GM06990 (cell line): ENCODE measurements around the gene CBARP.

Experiments used
- DNase-seq: peaks from one replicate; pipeline ENCODE4 v3.0.0-alpha.2; 2011; ENCODE audit not compliant: insufficient read length; ENCODE audit errors: extremely low read depth
- H3K27me3 ChIP-seq: replicated peaks from 2 replicates; pipeline ENCODE4 v1.6.0; 2011; ENCODE audit warnings: low read length; ENCODE audit not compliant: control insufficient read depth, insufficient read depth
- H3K36me3 ChIP-seq: 2 replicates; pipeline ENCODE4 v1.5.1; 2011; ENCODE audit warnings: low read length; ENCODE audit not compliant: control insufficient read depth, insufficient read depth
- H3K4me3 ChIP-seq: replicated peaks from 2 replicates; pipeline ENCODE4 v1.5.1; 2011; ENCODE audit warnings: low read depth, mild to moderate bottlenecking, control low read depth, low read length
- TF ChIP-seq, protein P1 (sequence below): IDR thresholded peaks from 2 replicates; pipeline ENCODE4 v1.5.1; 2011; ENCODE audit warnings: low read length, control low read depth, mild to moderate bottlenecking, inconsistent platforms; ENCODE audit not compliant: insufficient read depth, poor library complexity, severe bottlenecking

CBARP gene, protein sequence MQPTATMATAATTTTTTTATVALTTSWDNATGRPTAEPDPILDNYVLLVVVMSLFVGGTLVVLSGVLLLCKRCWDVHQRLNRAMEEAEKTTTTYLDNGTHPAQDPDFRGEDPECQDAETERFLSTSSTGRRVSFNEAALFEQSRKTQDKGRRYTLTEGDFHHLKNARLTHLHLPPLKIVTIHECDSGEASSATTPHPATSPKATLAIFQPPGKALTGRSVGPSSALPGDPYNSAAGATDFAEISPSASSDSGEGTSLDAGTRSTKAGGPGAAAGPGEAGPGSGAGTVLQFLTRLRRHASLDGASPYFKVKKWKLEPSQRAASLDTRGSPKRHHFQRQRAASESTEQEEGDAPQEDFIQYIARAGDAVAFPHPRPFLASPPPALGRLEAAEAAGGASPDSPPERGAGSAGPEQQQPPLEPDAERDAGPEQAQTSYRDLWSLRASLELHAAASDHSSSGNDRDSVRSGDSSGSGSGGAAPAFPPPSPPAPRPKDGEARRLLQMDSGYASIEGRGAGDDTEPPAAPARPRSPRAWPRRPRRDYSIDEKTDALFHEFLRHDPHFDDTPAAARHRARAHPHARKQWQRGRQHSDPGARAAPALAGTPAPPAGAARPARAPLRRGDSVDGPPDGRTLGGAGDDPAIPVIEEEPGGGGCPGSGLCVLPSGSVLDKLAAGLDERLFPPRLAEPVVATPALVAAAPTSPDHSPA

DNA sequence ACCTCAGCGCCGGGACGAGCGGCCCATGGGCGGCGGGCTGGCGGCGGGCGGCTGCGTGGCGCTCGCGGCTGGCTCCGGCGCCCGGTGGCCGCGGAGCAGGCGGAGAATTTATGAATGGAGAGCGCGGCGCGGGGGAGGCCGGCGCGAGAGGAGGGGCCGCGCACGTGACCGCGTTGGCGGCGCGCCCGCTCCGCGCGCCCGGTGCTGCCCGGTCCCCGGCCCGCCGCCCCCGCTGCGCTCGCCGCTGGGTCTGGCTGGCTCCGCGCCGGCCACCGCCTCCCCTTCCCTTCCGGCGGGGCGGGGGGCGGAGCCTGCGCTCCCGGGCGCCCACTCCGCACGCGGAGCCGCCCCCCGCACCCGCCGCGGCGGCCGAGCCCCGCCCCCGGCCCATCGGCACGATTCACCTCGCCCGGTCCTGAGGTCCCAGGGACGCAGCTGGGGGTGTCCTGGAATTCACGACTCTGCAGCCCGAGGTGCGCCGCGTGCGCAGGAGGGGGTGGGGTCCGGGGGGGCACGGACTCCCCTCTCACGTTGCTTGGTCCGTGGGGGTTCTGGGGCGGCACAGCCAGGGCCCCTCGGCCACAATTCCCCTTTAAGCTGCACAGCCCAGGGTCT lies at the start of gene CBARP:
TSS of gene CBARP (minus strand) at position 252 of the 615 bp plus-strand sequence. CDS start 1,905 bp downstream, outside the sequence.
- H3K4me3 ChIP-seq: peak within 1 kb of the TSS; percentile 53
- no peaks in the 10 kb centered on the region for H3K27me3 ChIP-seq
- TF ChIP-seq, protein P1, sequence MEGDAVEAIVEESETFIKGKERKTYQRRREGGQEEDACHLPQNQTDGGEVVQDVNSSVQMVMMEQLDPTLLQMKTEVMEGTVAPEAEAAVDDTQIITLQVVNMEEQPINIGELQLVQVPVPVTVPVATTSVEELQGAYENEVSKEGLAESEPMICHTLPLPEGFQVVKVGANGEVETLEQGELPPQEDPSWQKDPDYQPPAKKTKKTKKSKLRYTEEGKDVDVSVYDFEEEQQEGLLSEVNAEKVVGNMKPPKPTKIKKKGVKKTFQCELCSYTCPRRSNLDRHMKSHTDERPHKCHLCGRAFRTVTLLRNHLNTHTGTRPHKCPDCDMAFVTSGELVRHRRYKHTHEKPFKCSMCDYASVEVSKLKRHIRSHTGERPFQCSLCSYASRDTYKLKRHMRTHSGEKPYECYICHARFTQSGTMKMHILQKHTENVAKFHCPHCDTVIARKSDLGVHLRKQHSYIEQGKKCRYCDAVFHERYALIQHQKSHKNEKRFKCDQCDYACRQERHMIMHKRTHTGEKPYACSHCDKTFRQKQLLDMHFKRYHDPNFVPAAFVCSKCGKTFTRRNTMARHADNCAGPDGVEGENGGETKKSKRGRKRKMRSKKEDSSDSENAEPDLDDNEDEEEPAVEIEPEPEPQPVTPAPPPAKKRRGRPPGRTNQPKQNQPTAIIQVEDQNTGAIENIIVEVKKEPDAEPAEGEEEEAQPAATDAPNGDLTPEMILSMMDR: no peak
- no peak for DNase-seq
- H3K36me3 ChIP-seq: no peaks in the 10 kb centered on the region

DNA sequence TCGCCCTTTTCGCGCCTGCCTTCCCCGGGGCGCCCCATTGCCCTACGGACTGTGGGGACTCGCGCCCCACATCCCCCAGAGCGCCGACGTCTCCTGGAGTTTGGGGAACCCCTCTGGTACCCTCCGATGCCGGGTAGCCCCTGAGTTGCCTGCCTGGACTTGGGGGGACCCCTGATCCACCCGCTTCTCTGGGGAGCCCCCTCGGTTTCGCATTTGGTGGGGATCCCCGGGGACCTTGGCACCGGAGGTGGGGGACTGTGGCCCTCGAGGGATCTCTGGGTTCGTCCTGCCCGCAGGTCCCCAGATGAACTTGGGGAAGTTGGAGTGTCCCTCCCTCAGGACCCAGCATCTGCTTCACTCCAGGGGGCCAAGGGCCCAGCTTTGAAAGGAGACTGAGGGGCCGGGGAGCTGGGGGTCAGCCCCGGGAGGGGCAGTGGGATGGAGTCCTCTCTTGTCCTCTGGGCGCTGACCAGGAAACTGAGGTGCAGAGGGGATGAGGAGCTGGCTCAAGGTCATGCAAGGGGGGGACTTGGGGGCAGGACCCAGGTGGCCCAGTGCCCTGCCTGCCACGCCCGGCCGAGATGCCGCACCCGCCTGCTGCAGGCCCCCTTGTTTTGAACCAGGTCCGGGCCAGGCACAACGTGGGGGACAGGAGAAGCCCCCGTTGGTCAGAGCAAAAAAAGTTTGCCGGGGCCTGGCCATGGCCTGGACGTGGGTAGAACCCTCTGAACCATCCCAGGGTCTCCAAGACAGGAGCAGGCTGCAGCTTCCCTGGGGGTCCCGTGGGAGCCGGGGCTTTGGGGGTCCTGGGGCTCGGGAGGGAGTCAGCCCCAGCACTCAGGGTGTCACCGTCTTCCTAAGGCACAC lies 48.9 kb upstream of the CBARP start:
- no peak overlapping the region for H3K4me3 ChIP-seq
- H3K36me3 ChIP-seq: no peaks in the 10 kb centered on the region
- H3K27me3 ChIP-seq: no peaks in the 10 kb centered on the region; the same call in none of the 2 replicates
- TF ChIP-seq, protein P1: no peak
- no peak for DNase-seq

DNA sequence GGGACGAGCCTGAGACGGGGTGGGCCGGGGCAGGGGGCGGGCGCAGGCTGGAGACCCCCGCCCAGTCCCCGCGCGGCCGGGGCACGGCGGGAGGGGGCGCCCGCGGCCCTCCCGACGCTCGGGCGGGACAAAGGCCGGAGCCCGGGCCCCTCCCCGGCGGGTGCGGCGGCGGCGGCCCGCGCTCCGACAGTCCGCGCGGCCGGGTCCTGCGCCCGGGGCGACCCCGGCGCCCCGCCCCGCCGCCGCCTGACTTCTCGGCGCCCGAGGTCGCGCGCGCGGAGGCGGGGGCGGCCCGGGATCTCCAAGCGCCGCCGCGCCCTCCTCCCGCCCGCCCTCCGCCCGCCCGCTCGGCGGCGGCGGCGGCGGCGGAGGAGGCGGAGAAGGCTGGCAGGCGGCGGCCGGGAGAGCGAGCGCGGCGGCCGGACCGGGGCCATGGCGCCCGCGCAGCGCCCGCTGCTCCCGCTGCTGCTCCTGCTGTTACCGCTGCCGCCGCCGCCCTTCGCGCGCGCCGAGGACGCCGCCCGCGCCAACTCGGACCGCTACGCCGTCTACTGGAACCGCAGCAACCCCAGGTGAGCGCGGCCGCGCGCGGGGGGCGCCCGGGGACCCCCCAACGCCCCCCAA lies 48.0 kb upstream of the CBARP start, which contains the start of gene EFNA2:
TSS of gene EFNA2 (plus strand) at position 137 of the 624 bp plus-strand sequence. CDS start at position 433, 296 bp downstream.
- H3K4me3 ChIP-seq: no peak within 1 kb of the TSS
- H3K27me3 ChIP-seq: no peaks in the 10 kb centered on the region; the same call in none of the 2 replicates
- DNase-seq: no peak
- no peaks in the 10 kb centered on the region for H3K36me3 ChIP-seq
- TF ChIP-seq, protein P1: no peak

DNA sequence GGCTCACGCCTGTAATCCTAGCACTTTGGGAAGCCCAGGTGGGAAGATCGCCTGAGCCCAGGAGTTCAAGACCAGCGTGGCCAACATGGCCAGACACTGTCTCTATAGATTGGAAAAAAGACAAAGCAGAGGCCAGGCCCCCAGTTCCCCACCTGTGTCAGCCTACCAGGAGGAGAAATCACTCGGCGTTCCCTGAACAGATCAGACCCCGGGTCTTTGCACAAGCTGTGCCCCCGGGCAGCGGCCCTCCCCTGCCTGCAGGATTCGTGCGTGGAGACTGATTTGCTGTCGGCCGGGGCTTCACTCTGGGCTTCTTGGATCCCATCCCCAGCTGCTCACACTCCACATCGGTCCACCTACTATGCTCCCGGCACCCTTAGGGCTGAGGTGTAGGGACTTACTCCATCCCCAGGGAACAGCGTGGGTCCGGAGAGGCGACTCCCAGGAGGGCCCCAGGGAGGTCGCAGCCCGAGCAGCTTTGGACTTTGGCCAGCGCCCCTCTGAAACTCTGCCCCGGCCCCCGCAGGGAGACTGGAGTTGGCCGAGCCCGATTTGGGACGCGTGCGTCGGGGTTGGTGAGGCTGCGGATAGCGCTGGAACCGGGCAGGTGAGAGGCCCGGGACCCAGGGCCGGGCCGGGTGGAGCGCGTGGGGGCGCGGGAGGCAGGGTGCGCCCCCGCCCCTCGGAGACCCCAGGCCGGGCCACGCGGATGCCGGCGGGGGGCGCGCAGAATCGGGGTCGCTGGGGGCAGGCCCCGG lies 47.4 kb upstream of the CBARP start:
- no peaks in the 10 kb centered on the region; the same call in none of the 2 replicates for H3K27me3 ChIP-seq
- no peak overlapping the region for H3K4me3 ChIP-seq
- H3K36me3 ChIP-seq: no peaks in the 10 kb centered on the region
- DNase-seq: no peak
- TF ChIP-seq, protein P1: no peak
